SK-N-SH treated with all-trans-retinoic acid at 6 μM for 48 hours (cell line): ENCODE data around the gene QRSL1.

Experiments
- ATAC-seq: fragments of 200-7000 bp; cut with Tn5 transposase; 3 replicates; pipeline ENCODE4 v1.9.1; 2020; ENCODE audit warnings: mild to moderate bottlenecking, moderate library complexity
- ARNTL ChIP-seq: fragments of 450-650 bp; formaldehyde crosslinking; IDR thresholded peaks from 2 replicates; pipeline ENCODE4 v1.5.0; 2020; ENCODE audit warnings: low read depth, mild to moderate bottlenecking, moderate library complexity, borderline replicate concordance
- BACH2 ChIP-seq: fragments of 250-450 bp; sonication (Bioruptor Pico); IDR thresholded peaks from 2 replicates; pipeline ENCODE4 v1.9.0; 2021; ENCODE audit warnings: mild to moderate bottlenecking, borderline replicate concordance
- CREB5 ChIP-seq: fragments of 250-450 bp; sonication (Bioruptor Pico); IDR thresholded peaks from 2 replicates; pipeline ENCODE4 v1.5.1; 2020; ENCODE audit warnings: low read depth, mild to moderate bottlenecking, moderate library complexity
- CSDC2 ChIP-seq: fragments of 250-450 bp; sonication (Bioruptor Pico); IDR thresholded peaks from 2 replicates; pipeline ENCODE4 v1.5.0; 2020; ENCODE audit warnings: mild to moderate bottlenecking, moderate library complexity
- CSRNP3 ChIP-seq: fragments of 250-450 bp; sonication (Bioruptor Pico); IDR thresholded peaks from 2 replicates; pipeline ENCODE4 v1.5.1; 2021; ENCODE audit warnings: mild to moderate bottlenecking, moderate library complexity
- ESRRG ChIP-seq: fragments of 250-450 bp; sonication (Bioruptor Pico); IDR thresholded peaks from 2 replicates; pipeline ENCODE4 v1.6.1; 2021; ENCODE audit warnings: mild to moderate bottlenecking
- ISL1 ChIP-seq: fragments of 250-450 bp; sonication (Bioruptor Pico); IDR thresholded peaks from 2 replicates; pipeline ENCODE4 v2.1.2; 2022; ENCODE audit warnings: mild to moderate bottlenecking, moderate library complexity
- OSR1 ChIP-seq: fragments of 250-450 bp; sonication (Bioruptor Pico); IDR thresholded peaks from 2 replicates; pipeline ENCODE4 v1.8.0; 2022; ENCODE audit warnings: moderate library complexity, mild to moderate bottlenecking, inconsistent platforms
- PPARA ChIP-seq: fragments of 250-450 bp; sonication (Bioruptor Pico); IDR thresholded peaks from 2 replicates; pipeline ENCODE4 v1.5.0; 2020; ENCODE audit warnings: mild to moderate bottlenecking, borderline replicate concordance
- RARB ChIP-seq: fragments of 250-450 bp; sonication (Bioruptor Pico); IDR thresholded peaks from 2 replicates; pipeline ENCODE4 v1.8.0; 2021; ENCODE audit warnings: mild to moderate bottlenecking, moderate library complexity
- TCF4 ChIP-seq: fragments of 250-450 bp; sonication (Bioruptor Pico); IDR thresholded peaks from 2 replicates; pipeline ENCODE4 v1.8.0; 2021; ENCODE audit warnings: mild to moderate bottlenecking, moderate library complexity, borderline replicate concordance
- TOX ChIP-seq: fragments of 250-450 bp; sonication (Bioruptor Pico); IDR thresholded peaks from 2 replicates; pipeline ENCODE4 v1.8.0; 2021; ENCODE audit warnings: mild to moderate bottlenecking, moderate library complexity, borderline replicate concordance
- ZC3H10 ChIP-seq: fragments of 250-450 bp; sonication (Bioruptor Pico); IDR thresholded peaks from 2 replicates; pipeline ENCODE4 v1.5.1; 2021; ENCODE audit warnings: mild to moderate bottlenecking, moderate library complexity
- ZFP30 ChIP-seq: fragments of 450-650 bp; formaldehyde crosslinking; IDR thresholded peaks from 2 replicates; pipeline ENCODE4 v1.5.0; 2022; ENCODE audit warnings: mild to moderate bottlenecking, moderate library complexity
- ZNF565 ChIP-seq: fragments of 450-650 bp; formaldehyde crosslinking; conservative IDR thresholded peaks from 2 replicates; pipeline ENCODE4 v1.5.0; 2020; ENCODE audit warnings: low read depth, mild to moderate bottlenecking, moderate library complexity
- ZNF70 ChIP-seq: fragments of 450-650 bp; formaldehyde crosslinking; IDR thresholded peaks from 2 replicates; pipeline ENCODE4 v1.5.0; 2020; ENCODE audit warnings: mild to moderate bottlenecking, moderate library complexity
- ZNF8 ChIP-seq: fragments of 450-650 bp; formaldehyde crosslinking; IDR thresholded peaks from 2 replicates; pipeline ENCODE4 v1.5.0; 2020; ENCODE audit warnings: mild to moderate bottlenecking, moderate library complexity
- TF ChIP-seq, protein P1 (sequence below): fragments of 250-450 bp; sonication (Bioruptor Pico); IDR thresholded peaks from 2 replicates; pipeline ENCODE4 v1.8.0; 2020; ENCODE audit warnings: mild to moderate bottlenecking, moderate library complexity, borderline replicate concordance
- TF ChIP-seq, protein P2 (sequence below): fragments of 250-450 bp; sonication (Bioruptor Pico); IDR thresholded peaks from 2 replicates; pipeline ENCODE4 v1.8.0; 2021; ENCODE audit warnings: low read depth, mild to moderate bottlenecking, moderate library complexity, borderline replicate concordance

The QRSL1 gene

GRCh38 chr6:106685833-106686232 lies 56.5 kb downstream of the QRSL1 start:
- no peak for TF ChIP-seq ZFP30 (CRISPR knock-in tag)
- TF ChIP-seq ARNTL (CRISPR knock-in tag) = no peak
- TF ChIP-seq TCF4 = no peak
- no peak for TF ChIP-seq BACH2 (CRISPR knock-in tag)
- TF ChIP-seq ZC3H10 (CRISPR knock-in tag) = no peak
- no peak for TF ChIP-seq ZNF8 (CRISPR knock-in tag)
- TF ChIP-seq PPARA (CRISPR knock-in tag) = no peak
- no peak for TF ChIP-seq TOX
- TF ChIP-seq, protein P1, sequence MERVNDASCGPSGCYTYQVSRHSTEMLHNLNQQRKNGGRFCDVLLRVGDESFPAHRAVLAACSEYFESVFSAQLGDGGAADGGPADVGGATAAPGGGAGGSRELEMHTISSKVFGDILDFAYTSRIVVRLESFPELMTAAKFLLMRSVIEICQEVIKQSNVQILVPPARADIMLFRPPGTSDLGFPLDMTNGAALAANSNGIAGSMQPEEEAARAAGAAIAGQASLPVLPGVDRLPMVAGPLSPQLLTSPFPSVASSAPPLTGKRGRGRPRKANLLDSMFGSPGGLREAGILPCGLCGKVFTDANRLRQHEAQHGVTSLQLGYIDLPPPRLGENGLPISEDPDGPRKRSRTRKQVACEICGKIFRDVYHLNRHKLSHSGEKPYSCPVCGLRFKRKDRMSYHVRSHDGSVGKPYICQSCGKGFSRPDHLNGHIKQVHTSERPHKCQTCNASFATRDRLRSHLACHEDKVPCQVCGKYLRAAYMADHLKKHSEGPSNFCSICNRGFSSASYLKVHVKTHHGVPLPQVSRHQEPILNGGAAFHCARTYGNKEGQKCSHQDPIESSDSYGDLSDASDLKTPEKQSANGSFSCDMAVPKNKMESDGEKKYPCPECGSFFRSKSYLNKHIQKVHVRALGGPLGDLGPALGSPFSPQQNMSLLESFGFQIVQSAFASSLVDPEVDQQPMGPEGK (CRISPR knock-in tag) = no peak
- no peak for TF ChIP-seq ZNF70 (CRISPR knock-in tag)
- no peak for TF ChIP-seq OSR1 (CRISPR knock-in tag)
- TF ChIP-seq CSRNP3 = no peak
- no peak for TF ChIP-seq ISL1
- TF ChIP-seq, all 23 proteins: peak for 0
- ATAC-seq = no peak

- no peak for ATAC-seq
- TF ChIP-seq ESRRG = no peak
- no peak for TF ChIP-seq CSDC2 (CRISPR knock-in tag)
- TF ChIP-seq, protein P2, sequence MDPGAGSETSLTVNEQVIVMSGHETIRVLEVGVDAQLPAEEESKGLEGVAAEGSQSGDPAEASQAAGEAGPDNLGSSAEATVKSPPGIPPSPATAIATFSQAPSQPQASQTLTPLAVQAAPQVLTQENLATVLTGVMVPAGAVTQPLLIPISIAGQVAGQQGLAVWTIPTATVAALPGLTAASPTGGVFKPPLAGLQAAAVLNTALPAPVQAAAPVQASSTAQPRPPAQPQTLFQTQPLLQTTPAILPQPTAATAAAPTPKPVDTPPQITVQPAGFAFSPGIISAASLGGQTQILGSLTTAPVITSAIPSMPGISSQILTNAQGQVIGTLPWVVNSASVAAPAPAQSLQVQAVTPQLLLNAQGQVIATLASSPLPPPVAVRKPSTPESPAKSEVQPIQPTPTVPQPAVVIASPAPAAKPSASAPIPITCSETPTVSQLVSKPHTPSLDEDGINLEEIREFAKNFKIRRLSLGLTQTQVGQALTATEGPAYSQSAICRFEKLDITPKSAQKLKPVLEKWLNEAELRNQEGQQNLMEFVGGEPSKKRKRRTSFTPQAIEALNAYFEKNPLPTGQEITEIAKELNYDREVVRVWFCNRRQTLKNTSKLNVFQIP (CRISPR knock-in tag) = no peak
- TF ChIP-seq ZNF8 (CRISPR knock-in tag) = no peak
- TF ChIP-seq ZNF70 (CRISPR knock-in tag) = no peak
These were observed 59.0 kb downstream of the QRSL1 start for GRCh38 chr6:106688177-106688951.

DNA sequence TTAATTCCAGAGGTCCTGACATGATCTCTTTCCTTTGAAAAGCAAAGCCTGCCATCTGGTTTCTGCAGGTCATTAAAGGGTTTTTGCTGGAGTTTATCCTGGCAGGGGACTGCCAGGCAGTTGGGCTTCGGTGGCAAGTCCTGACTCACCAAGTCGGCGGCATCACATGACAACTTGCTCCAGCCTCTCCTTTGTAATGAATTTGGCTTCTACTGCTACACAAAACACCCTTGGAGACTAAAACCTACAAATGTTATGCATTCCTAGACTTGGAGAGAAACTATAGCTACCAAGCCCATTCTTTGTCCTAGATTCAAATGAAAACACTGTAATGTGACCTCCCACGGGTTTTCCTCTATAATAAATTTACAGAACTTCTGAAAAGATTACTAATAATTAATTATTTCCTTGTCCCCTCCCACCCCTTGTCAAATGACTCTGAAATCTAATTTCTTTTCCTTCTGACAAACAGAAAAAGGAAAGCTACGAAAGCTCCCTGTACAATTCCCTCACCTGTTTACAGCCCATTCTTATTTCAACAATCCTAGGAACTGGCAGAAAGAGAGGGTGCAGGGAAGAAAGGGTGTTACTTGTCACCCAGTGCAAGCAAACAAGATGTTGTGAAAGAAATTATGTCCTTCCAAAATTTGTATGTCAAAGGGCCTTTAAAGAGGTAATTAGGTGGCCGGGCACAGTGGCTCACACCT lies 62.9 kb downstream of the QRSL1 start:
- ATAC-seq = peak; percentile 31; the same call in 2 of the 3 replicates
- TF ChIP-seq, protein P1 (CRISPR knock-in tag) = no peak
- TF ChIP-seq ZNF565 (CRISPR knock-in tag) = no peak
- TF ChIP-seq, protein P2 (CRISPR knock-in tag) = no peak
- no peak for TF ChIP-seq RARB
- TF ChIP-seq CREB5 (CRISPR knock-in tag) = no peak
- TF ChIP-seq, all 23 proteins: peak for 0
